ENCODE measurements around the gene SLC4A9. TPM values are rescaled to one million over a fixed set of nuclear protein-coding genes. Genes with fewer than 3 reads are reported as not detected.

SLC4A9 gene
- total RNA-seq, 2 donors from 2014 or later, result 0.07 to 0.56 TPM

GRCh38 chr5:140372971-140373487, 13.0 kb downstream of the SLC4A9 start:
- Mint-ChIP-seq H3K27me3 (ENCODE audit: low read depth) (no peaks in the 10 kb centered on the region), H3K9me3 (no peaks in the 10 kb centered on the region), H3K4me1 (ENCODE audit: low read depth) (peaks cover 7% of the 10 kb centered on the region), H3K4me3 (no peak overlapping the region), H3K27ac (no peak overlapping the region), H3K36me3 (ENCODE audit: insufficient read depth in 2 of 2) (no peaks in the 10 kb centered on the region)
- ATAC-seq (replicated peaks in 1 of 2) (peak; percentile 53 to 54), DNase-seq (peak; percentile 41 to 53)

GRCh38 chr5:140381351-140381750, 21.4 kb downstream of the SLC4A9 start:
- no peaks in the 10 kb centered on the region for H3K9me3 Mint-ChIP-seq
- no peaks in the 10 kb centered on the region for H3K27me3 Mint-ChIP-seq (ENCODE audit: low read depth)
- no peaks in the 10 kb centered on the region for H3K36me3 Mint-ChIP-seq (ENCODE audit: insufficient read depth in 2 of 2)
- ATAC-seq (replicated peaks in 1 of 2), result no peak
- no peak overlapping the region for H3K27ac Mint-ChIP-seq
- no peak for DNase-seq
- peaks cover 22% of the 10 kb centered on the region for H3K4me1 Mint-ChIP-seq (ENCODE audit: low read depth)
- no peak overlapping the region for H3K4me3 Mint-ChIP-seq

- ATAC-seq (replicated peaks in 1 of 2) (peak; percentile 99 to 100), DNase-seq (peak; percentile 15 to 29)
- no peaks in the 10 kb centered on the region for H3K9me3 Mint-ChIP-seq
- no peaks in the 10 kb centered on the region for H3K36me3 Mint-ChIP-seq (ENCODE audit: insufficient read depth in 2 of 2)
- no peaks in the 10 kb centered on the region for H3K27me3 Mint-ChIP-seq (ENCODE audit: low read depth)
- no peak overlapping the region for H3K27ac Mint-ChIP-seq
- H3K4me3 Mint-ChIP-seq, result no peak overlapping the region
- H3K4me1 Mint-ChIP-seq (ENCODE audit: low read depth), result peaks cover 22% of the 10 kb centered on the region
Observed at GRCh38 chr5:140381972-140382371, 22.0 kb downstream of the SLC4A9 start.

GRCh38 chr5:140382866-140383265, 22.9 kb downstream of the SLC4A9 start:
- Mint-ChIP-seq H3K27me3 (ENCODE audit: low read depth) (no peaks in the 10 kb centered on the region), H3K27ac (no peak overlapping the region), H3K36me3 (ENCODE audit: insufficient read depth in 2 of 2) (no peaks in the 10 kb centered on the region), H3K9me3 (no peaks in the 10 kb centered on the region), H3K4me1 (ENCODE audit: low read depth) (peaks cover 22% of the 10 kb centered on the region), H3K4me3 (no peak overlapping the region)
- DNase-seq (no peak), ATAC-seq (replicated peaks in 1 of 2) (no peak)

GRCh38 chr5:140383300-140383699, 23.3 kb downstream of the SLC4A9 start:
- Mint-ChIP-seq H3K27me3 (ENCODE audit: low read depth) (no peaks in the 10 kb centered on the region), H3K27ac (no peak overlapping the region), H3K36me3 (ENCODE audit: insufficient read depth in 2 of 2) (no peaks in the 10 kb centered on the region), H3K4me3 (no peak overlapping the region), H3K4me1 (ENCODE audit: low read depth) (peaks cover 22% of the 10 kb centered on the region), H3K9me3 (no peaks in the 10 kb centered on the region)
- ATAC-seq (replicated peaks in 1 of 2) (no peak), DNase-seq (no peak)

GRCh38 chr5:140388052-140388451, 28.1 kb downstream of the SLC4A9 start:
- no peak overlapping the region for H3K27ac Mint-ChIP-seq
- no peak overlapping the region for H3K4me3 Mint-ChIP-seq
- no peak for DNase-seq

GRCh38 chr5:140391312-140391711, 31.3 kb downstream of the SLC4A9 start:
- Mint-ChIP-seq H3K4me1 (ENCODE audit: low read depth) (no peaks in the 10 kb centered on the region), H3K9me3 (no peaks in the 10 kb centered on the region), H3K4me3 (no peak overlapping the region), H3K36me3 (ENCODE audit: insufficient read depth in 2 of 2) (no peaks in the 10 kb centered on the region), H3K27ac (no peak overlapping the region), H3K27me3 (ENCODE audit: low read depth) (no peaks in the 10 kb centered on the region)
- no peak for ATAC-seq (replicated peaks in 1 of 2)
- no peak for DNase-seq

More at GRCh38 chr5:140388052-140388451, 28.1 kb downstream of the SLC4A9 start:
- ATAC-seq (replicated peaks in 1 of 2), result no peak
- no peaks in the 10 kb centered on the region for H3K9me3 Mint-ChIP-seq
- peaks cover 6% of the 10 kb centered on the region for H3K4me1 Mint-ChIP-seq (ENCODE audit: low read depth)
- no peaks in the 10 kb centered on the region for H3K36me3 Mint-ChIP-seq (ENCODE audit: insufficient read depth in 2 of 2)
- no peaks in the 10 kb centered on the region for H3K27me3 Mint-ChIP-seq (ENCODE audit: low read depth)

- Mint-ChIP-seq H3K27me3 (ENCODE audit: low read depth) (no peaks in the 10 kb centered on the region), H3K9me3 (no peaks in the 10 kb centered on the region), H3K27ac (no peak overlapping the region), H3K4me3 (no peak overlapping the region), H3K4me1 (ENCODE audit: low read depth) (no peaks in the 10 kb centered on the region), H3K36me3 (ENCODE audit: insufficient read depth in 2 of 2) (no peaks in the 10 kb centered on the region)
- DNase-seq (no peak), ATAC-seq (replicated peaks in 1 of 2) (no peak)
Observed at GRCh38 chr5:140391732-140392131, 31.7 kb downstream of the SLC4A9 start.

- no peak for DNase-seq
- H3K9me3 Mint-ChIP-seq, result no peaks in the 10 kb centered on the region
- no peaks in the 10 kb centered on the region for H3K4me1 Mint-ChIP-seq (ENCODE audit: low read depth)
- H3K27ac Mint-ChIP-seq, result no peak overlapping the region
- no peak for ATAC-seq (replicated peaks in 1 of 2)
- H3K36me3 Mint-ChIP-seq (ENCODE audit: insufficient read depth in 2 of 2), result no peaks in the 10 kb centered on the region
- no peaks in the 10 kb centered on the region for H3K27me3 Mint-ChIP-seq (ENCODE audit: low read depth)
- no peak overlapping the region for H3K4me3 Mint-ChIP-seq
Observed at GRCh38 chr5:140393738-140394137, 33.7 kb downstream of the SLC4A9 start.

GRCh38 chr5:140398379-140398811, 38.4 kb downstream of the SLC4A9 start:
- H3K36me3 Mint-ChIP-seq (ENCODE audit: insufficient read depth in 2 of 2), result peaks cover 0 to 4% of the 10 kb centered on the region in 2 donors
- H3K27me3 Mint-ChIP-seq (ENCODE audit: low read depth), result no peaks in the 10 kb centered on the region
- H3K4me3 Mint-ChIP-seq, result no peak overlapping the region
- no peak overlapping the region for H3K27ac Mint-ChIP-seq
- DNase-seq, result no peak
- H3K9me3 Mint-ChIP-seq, result no peaks in the 10 kb centered on the region
- ATAC-seq (replicated peaks in 1 of 2), result no peak
- peaks cover 16% of the 10 kb centered on the region for H3K4me1 Mint-ChIP-seq (ENCODE audit: low read depth)

GRCh38 chr5:140399979-140400729, 40.2 kb downstream of the SLC4A9 start:
- ATAC-seq (replicated peaks in 1 of 2) (no peak), DNase-seq (no peak)
- no peak overlapping the region for H3K4me3 Mint-ChIP-seq
- H3K9me3 Mint-ChIP-seq, result no peaks in the 10 kb centered on the region
- no peak overlapping the region for H3K27ac Mint-ChIP-seq
- H3K4me1 Mint-ChIP-seq (ENCODE audit: low read depth), result peaks cover 34% of the 10 kb centered on the region
- H3K27me3 Mint-ChIP-seq (ENCODE audit: low read depth), result no peaks in the 10 kb centered on the region
- H3K36me3 Mint-ChIP-seq (ENCODE audit: insufficient read depth in 2 of 2), result peaks cover under 1 to 8% of the 10 kb centered on the region in 2 donors

- Mint-ChIP-seq H3K4me1 (ENCODE audit: low read depth) (peaks cover 36% of the 10 kb centered on the region), H3K27me3 (ENCODE audit: low read depth) (no peaks in the 10 kb centered on the region), H3K4me3 (no peak overlapping the region), H3K9me3 (no peaks in the 10 kb centered on the region), H3K36me3 (ENCODE audit: insufficient read depth in 2 of 2) (peaks cover 2 to 8% of the 10 kb centered on the region in 2 donors), H3K27ac (no peak overlapping the region)
- peak; percentile 80 to 91 for DNase-seq
- peak; percentile 74 to 77 for ATAC-seq (replicated peaks in 1 of 2)
Observed at GRCh38 chr5:140400730-140401361, 40.9 kb downstream of the SLC4A9 start.

GRCh38 chr5:140401362-140402257, 41.6 kb downstream of the SLC4A9 start, which contains the start of gene ANKHD1:
TSS of gene ANKHD1 (plus strand) at chr5:140401833. CDS start at chr5:140401968, 135 bp downstream.
- Mint-ChIP-seq H3K9me3 (no peaks in the 10 kb centered on the region), H3K4me3 (no peak within 1 kb of the TSS), H3K36me3 (ENCODE audit: insufficient read depth in 2 of 2) (peaks cover 2 to 8% of the 10 kb centered on the region in 2 donors), H3K27me3 (ENCODE audit: low read depth) (no peaks in the 10 kb centered on the region), H3K4me1 (ENCODE audit: low read depth) (peaks cover 41% of the 10 kb centered on the region), H3K27ac (no peak within 1 kb of the TSS)
- DNase-seq (peak; percentile 94 to 98), ATAC-seq (replicated peaks in 1 of 2) (peak; percentile 85)

Data from activated T-cell treated with anti-CD3 and anti-CD28 coated beads, Interleukin-2, amount 50 U/mL, for 72 hours (primary cell).